Transverse colon (tissue), 3 donors: ENCODE results near the gene MGAT5B.

ENCODE experiments used
- EP300 ChIP-seq: sonication (generic); formaldehyde crosslinking; IDR thresholded peaks from one replicate; pipeline ENCODE4 v1.6.1; 2017; ENCODE audit warnings: antibody characterized with exemption, low read depth
- TF ChIP-seq, protein P1 (sequence below), 5 experiments: fragments of 200-600 bp in 3 of 5; fragments of 450-650 bp in 2 of 5; sonication (generic) in 3 of 5; IDR thresholded peaks; 1 replicate in 2 of 5; 2 replicates in 3 of 5; pipeline ENCODE4 v1.5.1; 2016 to 2017; ENCODE audit warnings: antibody characterized with exemption in 5 of 5, inconsistent platforms in 3 of 5, mild to moderate bottlenecking in 2 of 5, moderate library complexity in 1 of 5

DNA sequence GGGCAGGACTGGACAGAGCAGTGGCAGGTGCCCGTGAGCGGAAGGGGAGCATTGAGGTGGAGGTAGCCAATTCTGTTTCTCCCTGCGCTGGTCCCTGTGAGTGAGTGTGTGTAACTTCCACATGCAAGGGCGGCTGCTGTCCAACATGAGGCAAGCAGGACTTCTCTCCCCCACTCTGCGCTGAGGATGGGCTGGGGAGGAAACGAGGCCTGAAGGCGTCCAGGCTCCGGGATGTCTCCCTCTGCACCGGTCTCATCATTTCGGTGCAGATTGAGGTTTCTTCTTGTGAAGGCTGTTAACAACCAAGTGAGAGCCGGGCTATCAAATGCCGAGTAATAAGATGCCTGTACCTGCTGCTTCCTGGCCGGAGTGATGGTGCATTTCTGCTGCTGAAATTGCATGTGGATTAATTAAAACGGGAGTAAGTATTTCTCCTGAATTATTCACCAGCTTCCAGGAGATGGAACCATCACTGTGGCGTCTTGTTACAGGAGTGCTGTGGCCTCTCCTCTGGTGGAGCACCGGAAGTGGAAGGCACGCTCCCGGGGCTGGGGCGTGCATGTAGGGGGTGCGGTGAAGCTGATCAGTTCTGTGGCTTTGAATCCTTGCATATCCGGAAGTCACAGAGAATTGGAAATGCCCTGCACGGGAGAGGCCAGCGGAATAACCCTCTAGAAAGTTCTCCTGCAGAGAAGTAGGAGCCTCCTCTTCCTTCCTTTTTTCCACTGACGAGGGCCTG, 41.7 kb upstream of the MGAT5B start:
- no peak for TF ChIP-seq EP300
- TF ChIP-seq, protein P1, sequence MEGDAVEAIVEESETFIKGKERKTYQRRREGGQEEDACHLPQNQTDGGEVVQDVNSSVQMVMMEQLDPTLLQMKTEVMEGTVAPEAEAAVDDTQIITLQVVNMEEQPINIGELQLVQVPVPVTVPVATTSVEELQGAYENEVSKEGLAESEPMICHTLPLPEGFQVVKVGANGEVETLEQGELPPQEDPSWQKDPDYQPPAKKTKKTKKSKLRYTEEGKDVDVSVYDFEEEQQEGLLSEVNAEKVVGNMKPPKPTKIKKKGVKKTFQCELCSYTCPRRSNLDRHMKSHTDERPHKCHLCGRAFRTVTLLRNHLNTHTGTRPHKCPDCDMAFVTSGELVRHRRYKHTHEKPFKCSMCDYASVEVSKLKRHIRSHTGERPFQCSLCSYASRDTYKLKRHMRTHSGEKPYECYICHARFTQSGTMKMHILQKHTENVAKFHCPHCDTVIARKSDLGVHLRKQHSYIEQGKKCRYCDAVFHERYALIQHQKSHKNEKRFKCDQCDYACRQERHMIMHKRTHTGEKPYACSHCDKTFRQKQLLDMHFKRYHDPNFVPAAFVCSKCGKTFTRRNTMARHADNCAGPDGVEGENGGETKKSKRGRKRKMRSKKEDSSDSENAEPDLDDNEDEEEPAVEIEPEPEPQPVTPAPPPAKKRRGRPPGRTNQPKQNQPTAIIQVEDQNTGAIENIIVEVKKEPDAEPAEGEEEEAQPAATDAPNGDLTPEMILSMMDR (IDR thresholded peaks at IDR 0.05) = no peak
